GM21619 (cell line): ENCODE data around the gene AKR1D1.
"Not testable (repeated sequence)": the region's sequence is repeated elsewhere in the genome, so short reads cannot be mapped to it uniquely, and the experiment has no call there.

Source experiments
- ATAC-seq: cut with Tn5 transposase; IDR thresholded peaks from one replicate; pipeline ENCODE4 v1.9.1; 2021; ENCODE audit not compliant: unreplicated experiment

AKR1D1 gene

GRCh38 chr7:138072726-138073125, 3.5 kb upstream of the AKR1D1 start:
- ATAC-seq, result no peak

GRCh38 chr7:138074121-138074520, 2.1 kb upstream of the AKR1D1 start:
- ATAC-seq, result no peak

DNA sequence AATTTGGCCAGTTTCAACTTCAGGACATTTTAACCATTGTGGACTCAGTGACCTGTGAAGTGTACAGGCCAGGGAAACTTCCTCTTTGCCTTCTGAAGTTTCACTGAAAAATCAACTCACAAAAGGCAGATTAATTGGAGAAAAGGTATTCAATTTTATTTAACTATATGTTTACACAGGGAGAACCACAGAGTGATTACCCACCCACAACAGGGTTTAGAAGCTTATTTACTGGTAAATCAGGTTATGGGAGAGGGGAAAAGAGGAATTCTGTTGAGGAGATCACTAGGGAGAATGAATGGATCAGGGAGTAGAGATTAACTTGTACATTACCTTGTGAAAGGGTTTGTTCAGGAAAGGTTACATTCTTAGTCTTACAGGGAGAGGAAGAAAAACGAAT, 1.7 kb upstream of the AKR1D1 start:
- no peak for ATAC-seq

GRCh38 chr7:138075350-138075749, 909 bp upstream of the AKR1D1 start:
- ATAC-seq, result no peak

GRCh38 chr7:138075786-138076185, 473 bp upstream of the AKR1D1 start:
- not testable (repeated sequence) for ATAC-seq

GRCh38 chr7:138077809-138078208, 1.6 kb downstream of the AKR1D1 start:
- ATAC-seq, result no peak

GRCh38 chr7:138079137-138079536, 2.9 kb downstream of the AKR1D1 start:
- no peak for ATAC-seq

GRCh38 chr7:138081868-138082267, 5.6 kb downstream of the AKR1D1 start:
- ATAC-seq, result no peak

- ATAC-seq, result no peak
Measured at GRCh38 chr7:138083859-138084258, 7.6 kb downstream of the AKR1D1 start.

DNA sequence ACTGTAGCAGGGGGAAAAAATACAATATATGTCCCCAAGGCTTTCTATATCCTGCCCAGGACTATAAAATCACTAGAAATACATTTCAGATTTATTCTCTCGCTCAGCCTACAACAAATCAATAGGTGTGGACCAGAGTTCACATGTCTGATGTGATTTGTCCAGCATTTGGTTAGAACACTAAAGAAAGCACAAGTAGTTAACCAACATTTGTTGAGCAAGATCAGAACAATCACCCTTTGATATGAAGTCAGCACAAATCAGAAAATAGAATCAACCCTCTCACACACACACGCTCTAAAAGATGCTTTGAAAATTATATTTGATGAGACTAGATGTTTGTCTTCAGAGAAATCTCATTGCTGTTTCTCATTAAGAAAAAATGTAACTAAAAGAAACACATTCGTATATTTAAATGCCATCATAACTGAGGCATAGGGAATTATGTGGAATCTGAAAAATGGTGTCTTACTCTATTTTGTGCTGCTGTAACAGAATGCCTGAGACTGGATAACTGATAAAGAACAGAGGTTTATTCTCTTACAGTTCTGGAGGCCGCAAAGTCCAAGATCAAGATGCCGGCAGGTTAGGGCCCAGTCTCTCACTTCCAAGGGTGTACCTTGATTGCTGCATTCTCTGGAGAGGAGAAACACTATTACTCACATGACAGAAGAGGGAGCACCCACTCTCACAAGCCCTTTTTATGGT, 10.5 kb downstream of the AKR1D1 start:
- no peak for ATAC-seq

GRCh38 chr7:138089080-138089901, 13.0 kb downstream of the AKR1D1 start:
- no peak for ATAC-seq

GRCh38 chr7:138091032-138091431, 14.8 kb downstream of the AKR1D1 start:
- peak; percentile 72 for ATAC-seq

GRCh38 chr7:138091840-138092239, 15.6 kb downstream of the AKR1D1 start:
- ATAC-seq, result not testable (repeated sequence)

DNA sequence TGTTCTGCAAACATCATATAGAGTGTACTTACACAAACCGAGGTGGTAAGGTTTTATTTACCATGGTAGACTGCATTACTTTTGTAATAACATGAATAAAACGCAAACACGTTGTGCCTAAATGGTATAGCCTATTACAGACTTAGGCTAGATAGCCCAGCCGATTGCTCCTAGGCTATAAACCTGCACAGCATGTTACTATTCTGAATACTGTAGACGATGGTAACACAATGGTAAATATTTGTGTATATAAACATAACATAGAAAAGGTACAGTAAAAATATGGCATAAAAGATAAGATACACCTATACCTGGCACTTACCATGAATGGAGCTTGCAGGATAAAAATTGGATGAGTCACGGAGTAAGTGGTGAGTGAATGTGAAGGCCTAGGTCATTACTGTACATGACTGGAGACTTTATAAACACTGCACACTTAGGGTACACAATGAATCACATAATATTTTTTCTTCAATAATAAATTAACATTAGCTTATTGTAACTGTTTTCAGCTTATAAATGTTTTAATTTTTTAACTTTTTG, 16.3 kb downstream of the AKR1D1 start:
- ATAC-seq, result no peak

- no peak for ATAC-seq
Measured at GRCh38 chr7:138095972-138096935, 20.0 kb downstream of the AKR1D1 start.

DNA sequence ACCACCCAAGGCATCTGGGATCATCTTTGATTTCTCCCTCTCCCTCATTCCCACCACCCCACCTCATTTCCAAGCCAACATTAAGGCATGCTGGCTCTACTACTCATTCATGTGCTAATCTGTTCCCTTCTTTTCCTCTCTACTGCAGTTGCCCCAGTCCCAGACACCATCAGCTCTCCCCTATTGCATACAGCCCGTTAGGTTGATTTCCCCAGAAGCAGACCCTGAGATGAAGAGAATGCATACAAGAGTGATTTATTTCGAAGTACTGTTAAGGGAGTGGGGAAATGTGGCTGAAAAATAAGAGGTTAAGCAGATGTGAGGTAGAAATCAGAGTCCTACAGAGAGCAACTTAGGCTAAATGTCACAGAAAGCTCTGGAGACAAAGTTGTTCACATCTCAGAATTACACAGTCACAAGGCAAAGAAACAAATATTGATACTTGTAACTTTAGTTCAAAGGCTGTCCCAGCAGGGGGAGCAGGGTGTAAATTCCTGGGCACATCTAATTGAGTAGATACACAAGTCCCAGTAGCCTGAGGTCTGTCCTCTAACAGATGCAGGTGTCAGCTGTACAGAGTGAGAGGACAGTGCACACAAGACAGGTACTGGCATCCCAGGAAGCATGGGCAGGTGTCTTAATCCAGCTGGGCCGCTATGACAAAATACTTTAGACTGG, 20.9 kb downstream of the AKR1D1 start:
- no peak for ATAC-seq

- ATAC-seq, result no peak
Measured at GRCh38 chr7:138099813-138100212, 23.6 kb downstream of the AKR1D1 start.

- no peak for ATAC-seq
Measured at GRCh38 chr7:138105221-138105620, 29.0 kb downstream of the AKR1D1 start.

GRCh38 chr7:138115047-138115446, 38.8 kb downstream of the AKR1D1 start:
- ATAC-seq, result no peak

GRCh38 chr7:138116141-138116540, 39.9 kb downstream of the AKR1D1 start:
- no peak for ATAC-seq
